Activated CD4-positive, CD25-positive, alpha-beta regulatory T cell treated with anti-CD3 and anti-CD28 coated beads, Interleukin-2, amount 50 U/mL, for 16 hours (primary cell): ENCODE data around the gene PLIN4.
"Not testable (repeated sequence)": the region's sequence is repeated elsewhere in the genome, so short reads cannot be mapped to it uniquely, and the experiment has no call there.

Experiments used
- DNase-seq: peaks from one replicate; pipeline ENCODE4 v3.0.0-alpha.2; 2020; ENCODE audit warnings: low read depth, low spot score

PLIN4 gene

DNA sequence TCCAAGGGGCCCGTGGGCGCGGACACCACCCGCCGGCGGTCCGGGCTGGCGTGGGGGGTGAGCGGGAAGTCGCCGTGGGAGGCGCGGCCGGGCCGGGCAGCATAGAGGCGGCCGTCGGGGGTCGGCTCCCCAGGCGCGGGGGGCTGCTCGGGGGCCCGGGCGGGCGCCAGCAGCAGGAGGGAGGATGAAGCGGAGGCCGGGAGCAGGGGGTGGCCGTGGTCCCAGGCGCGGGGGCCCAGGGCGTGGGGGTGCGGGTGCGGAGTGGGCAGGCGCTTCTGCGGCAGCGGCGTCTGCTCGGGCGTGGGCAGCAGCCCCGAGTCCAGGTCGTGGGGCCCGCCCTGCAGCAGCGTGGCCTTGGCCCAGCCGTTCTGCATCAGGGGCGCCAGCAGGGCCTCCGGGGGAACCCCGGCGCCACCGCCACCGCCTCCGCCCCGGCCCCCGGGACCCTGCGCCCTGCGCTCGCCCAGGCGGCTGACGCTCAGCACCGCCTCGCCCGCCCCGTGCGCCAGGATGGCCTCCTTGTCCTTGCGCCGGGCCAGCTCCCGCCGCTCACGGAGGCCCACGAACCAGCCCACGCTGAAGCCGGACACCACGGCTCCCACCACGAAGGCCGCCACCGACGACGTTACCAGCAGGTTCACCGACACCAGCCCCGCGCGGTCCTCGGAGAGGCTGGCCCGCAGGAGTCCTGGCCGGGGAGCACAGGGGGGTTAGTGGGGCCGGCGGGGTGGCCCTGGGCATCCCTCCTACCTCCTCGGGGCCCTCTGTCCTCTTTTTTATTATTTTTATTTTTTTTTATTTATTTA, 25.8 kb upstream of the PLIN4 start:
- DNase-seq, result no peak

- no peak for DNase-seq
Observed at GRCh38 chr19:4542896-4543841, 24.9 kb upstream of the PLIN4 start.

DNA sequence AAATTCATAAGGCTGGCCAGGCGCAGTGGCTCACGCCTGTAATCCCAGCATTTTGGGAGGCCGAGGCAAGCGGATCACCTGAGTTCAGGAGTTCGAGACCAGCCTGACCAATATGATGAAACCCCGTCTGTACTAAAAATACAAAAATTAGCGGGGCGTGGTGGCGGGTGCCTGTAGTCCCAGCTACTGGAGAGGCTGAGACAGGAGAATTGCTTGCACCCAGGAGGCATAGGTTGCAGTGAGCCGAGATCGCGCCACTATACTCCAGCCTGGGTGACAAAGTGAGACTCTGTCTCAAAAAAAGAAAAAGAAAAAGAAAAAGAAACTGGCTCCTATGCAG, 23.5 kb upstream of the PLIN4 start:
- DNase-seq, result not testable (repeated sequence)

DNA sequence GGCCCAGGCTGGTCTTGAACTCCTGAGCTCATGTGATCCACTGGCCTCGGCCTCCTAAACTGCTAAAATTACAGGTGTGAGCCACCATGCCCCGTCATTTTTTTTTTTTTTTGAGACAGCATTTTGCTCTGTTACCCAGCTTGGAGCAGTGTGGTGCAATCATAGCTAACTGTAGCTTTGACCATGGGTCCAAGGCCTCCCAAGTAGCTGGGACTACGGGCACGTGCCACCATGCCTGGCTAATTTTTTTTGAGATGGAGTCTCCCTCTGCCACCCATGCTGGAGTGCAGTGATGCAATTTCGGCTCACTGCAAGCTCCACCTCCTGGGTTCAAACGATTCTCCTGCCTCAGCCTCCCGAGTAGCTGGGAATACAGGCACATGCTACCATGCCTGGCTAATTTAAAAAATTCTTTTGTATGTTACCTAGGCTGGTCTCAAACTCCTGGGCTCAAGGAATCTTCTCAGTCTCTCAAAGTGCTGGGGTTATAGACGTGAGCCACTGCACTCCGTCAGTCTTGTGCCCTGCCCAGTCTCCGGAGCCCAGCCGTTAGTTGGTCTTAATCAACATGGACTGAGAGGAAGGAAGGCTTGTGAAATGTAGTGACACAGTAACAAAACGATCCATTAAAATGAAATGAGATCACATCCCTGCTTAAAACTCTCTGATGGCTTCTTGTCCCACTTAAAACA, 23.0 kb upstream of the PLIN4 start:
- DNase-seq, result no peak

DNA sequence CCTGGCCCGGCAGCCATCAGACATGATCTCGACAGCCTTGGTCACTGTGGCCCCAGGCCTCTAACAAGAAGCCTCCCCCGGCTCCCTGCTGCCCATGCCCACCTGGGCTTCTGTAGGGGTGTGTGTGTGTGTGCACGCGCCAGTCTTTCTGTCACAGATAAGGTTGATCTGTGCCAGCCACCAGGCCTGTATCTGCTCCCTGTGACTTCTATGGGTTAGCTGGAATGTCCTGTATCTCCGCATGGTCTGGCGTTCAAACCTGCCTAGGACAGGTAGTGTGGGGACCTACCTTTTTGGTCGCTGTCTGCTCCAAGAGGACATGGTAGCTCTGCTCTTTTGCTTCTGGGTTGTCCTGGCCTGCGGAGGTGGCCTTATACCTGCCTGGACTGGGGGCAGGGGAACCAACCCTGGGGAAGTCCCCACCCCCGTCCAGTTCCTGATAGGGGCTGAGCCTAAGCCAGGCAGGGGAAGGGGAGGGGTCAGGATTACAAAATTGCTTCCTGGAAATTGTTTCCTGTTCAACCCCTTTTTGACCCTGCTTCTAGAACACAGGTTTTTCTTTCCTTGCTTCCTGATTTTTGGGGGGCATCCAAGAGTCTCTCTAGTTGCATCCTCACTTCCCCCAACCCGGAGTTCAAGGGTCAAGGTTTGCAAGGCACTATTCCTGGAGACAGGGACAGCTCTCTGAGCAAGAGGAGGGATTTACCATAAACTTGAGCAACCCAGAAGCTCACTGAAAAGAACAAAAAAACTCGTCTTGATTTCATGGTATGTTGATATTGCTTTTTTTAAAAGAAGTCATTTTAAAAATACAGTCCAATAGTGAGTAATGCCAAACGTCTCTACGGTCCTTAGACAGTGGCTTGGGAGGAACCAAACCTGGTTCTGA, 21.7 kb upstream of the PLIN4 start, which contains the start of gene LRG1:
TSS of gene LRG1 (minus strand) at position 344 of the 889 bp plus-strand sequence. CDS start at position 321, 23 bp downstream.
- DNase-seq, result no peak

GRCh38 chr19:4539169-4539692, 20.9 kb upstream of the PLIN4 start:
- no peak for DNase-seq

DNA sequence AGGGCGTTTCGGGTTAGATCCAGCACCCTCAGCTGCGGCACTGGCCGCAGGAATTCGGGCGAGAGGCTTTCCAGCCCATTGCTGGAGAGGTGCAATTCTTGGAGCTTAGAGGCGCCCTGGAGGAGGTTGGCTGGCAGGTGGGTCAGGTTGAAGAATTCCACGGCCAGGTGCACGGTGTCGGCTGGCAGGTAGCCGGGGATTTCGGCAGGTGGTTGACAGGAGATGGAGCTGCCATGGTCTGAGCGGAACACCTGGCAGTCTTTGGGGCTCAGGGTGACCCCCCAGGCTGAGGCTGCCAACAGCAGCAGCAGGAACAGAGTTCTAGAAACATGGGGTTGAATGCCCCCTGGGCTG, 20.3 kb upstream of the PLIN4 start:
- no peak for DNase-seq

GRCh38 chr19:4537953-4538600, 19.8 kb upstream of the PLIN4 start:
- DNase-seq, result no peak

- no peak for DNase-seq
Observed at GRCh38 chr19:4536798-4537197, 18.5 kb upstream of the PLIN4 start.

DNA sequence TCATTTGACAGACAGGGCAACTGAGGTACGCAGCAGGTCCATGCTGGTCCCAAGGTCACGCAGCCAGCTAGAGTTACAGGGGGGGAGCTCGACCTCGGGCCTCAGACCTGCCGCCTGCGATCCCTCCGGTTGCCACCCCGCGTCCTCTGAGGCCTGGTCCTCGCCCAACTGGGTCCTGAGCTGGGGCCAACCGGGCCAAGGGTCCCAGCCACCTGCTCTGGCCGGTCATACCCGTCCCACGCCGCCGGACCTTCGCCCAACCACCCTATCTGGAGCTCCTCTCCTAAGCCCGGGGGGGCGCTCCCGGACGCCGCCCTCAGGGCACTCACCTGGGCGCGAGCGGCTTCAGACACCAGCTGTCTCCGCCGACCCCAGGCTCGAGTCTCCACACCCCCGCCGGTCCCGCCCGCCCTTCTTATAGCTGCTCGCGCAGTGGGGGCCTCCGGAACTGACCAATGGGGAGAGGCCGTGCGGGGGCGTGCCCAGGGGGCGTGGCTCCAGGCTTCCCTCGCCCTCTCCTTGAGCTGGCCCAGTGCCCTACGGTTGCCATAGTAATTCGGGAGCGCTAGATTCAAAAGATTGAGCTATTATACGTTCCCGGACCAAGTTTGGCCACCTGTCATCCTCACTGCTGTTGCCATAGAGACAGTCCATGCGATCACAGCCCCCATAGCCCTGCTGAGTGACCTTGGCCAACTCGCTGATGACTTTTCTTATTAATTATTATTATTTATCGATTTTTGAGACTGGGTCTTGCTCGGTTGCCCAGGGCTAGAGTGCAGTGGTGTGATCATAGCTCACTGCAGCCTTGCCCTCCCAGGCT, 16.8 kb upstream of the PLIN4 start, which contains the start of gene PLIN5:
TSS of gene PLIN5 (minus strand) at position 389 of the 823 bp plus-strand sequence. CDS start 1,150 bp downstream, outside the sequence.
- no peak for DNase-seq

DNA sequence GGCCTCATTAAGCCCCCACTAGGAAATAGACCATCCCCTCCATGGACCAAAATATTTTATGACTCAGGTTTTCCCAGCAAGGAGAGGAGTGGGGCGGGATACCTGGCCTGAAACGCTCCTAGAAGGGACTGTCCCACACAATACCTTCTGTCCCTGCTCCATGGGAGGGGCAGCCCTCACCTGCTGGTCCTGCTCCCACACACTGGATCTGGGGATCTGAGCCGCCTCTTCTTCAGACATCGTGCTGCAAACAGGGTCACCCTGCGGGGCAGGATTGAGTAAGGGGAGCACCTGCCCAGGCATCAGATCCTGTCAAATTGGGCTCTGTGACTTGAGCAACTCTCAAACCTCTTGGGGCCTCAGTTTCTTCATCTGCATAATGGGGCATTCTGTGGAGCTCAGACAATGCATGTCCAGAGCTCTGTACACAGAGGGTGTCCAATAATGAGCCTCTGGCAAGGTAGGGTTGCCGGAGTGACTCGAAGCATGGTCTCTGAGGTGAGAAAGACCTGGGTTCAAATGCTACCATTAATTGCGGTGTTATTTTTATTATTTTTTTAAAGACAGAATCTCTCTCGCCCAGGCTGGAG, 15.6 kb upstream of the PLIN4 start:
- no peak for DNase-seq

GRCh38 chr19:4533334-4533733, 15.0 kb upstream of the PLIN4 start:
- DNase-seq, result no peak

GRCh38 chr19:4531562-4532165, 13.4 kb upstream of the PLIN4 start:
- no peak for DNase-seq

DNA sequence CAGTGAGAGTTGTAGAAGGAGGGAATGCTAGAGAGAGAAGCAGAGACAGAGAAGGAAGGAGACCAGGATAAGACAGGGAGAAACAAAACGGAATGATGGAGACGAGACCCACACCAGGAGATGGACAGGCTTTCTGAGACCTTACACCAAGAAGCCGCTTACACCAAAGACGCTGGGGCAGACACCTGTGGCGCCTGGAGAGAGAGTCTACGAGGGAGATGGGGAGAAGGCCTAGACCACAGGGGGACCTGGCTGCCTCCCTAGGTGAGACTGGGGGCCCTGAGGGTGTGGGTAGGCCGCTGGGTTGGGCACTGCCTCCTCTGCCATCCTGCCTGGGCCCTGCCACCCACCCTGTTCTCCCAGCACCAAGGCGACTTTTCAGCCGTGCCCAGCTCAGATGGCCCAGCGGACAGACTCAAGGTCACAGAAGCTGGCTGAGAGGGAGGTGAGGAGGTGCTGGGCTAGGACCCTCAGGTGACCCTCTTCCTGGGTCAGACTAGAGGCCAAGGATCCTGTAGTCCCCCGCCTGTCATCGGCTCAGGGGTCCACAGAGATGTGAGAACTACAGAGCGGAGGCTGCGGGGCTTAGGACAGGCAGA, 11.7 kb upstream of the PLIN4 start:
- DNase-seq, result no peak

DNA sequence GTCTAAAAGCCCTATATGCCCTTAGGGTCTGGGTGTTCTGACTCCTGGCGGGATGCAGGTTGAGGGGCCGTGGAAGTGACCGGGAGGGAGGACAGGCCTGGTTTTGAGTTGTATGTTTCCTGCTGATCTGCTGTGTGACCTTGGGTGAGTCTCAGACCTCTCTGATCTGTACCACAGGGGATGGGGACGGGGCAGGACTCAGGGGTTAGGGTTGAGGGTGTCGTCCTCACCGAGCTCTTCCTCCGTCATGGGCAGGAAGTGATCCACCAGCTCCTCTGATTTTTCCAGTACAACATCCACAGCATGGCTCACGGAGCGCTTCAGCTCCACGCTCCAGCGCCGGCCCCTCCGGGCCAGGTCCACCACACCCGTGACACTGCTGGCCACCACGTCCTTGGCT, 10.6 kb upstream of the PLIN4 start:
- DNase-seq, result no peak

DNA sequence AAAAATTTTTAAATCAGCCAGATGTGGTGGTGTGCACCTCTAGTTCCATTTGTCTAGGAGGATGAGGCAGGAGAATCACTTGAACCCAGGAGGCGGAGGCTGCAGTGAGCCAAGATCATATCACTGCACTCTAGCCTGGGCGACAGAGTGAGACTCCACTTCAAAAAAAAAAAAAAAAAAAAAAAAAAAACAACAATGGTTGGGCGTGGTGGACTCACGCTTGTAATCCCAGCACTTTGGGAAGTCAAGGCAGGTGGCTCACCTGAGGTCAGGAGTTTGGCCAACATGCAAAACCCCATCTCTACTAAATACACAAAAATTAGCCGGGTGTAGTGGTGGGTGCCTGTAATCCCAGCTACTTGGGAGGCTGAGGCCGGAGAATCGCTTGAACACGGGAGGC, 9.1 kb upstream of the PLIN4 start:
- not testable (repeated sequence) for DNase-seq

DNA sequence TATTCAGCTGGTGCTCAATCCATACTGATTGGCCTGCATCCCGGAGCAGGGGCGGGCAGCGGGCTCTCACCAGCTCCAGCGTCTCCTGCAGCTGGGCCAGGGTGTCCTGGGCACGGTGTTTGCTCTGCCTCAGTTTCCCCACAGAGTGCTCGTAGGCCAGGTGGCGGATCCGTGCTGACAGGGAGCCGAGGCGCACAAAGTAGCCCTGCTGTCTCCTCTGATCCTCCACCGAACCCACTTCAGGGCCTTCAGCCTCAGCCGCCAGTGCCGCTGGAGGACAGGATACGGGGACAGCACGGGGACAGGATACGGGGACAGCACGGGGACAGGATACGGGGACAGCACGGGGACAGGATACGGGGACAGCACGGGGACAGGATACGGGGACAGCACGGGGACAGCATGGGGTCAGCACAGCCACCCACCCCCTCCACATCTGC, 7.3 kb upstream of the PLIN4 start:
- no peak for DNase-seq
